IPS-18c (cell line): ENCODE data around the gene NKX6-2.
"Not testable (repeated sequence)": the region's sequence is repeated elsewhere in the genome, so short reads cannot be mapped to it uniquely, and the experiment has no call there.

Experiments
- H3K4me3 ChIP-seq: 2 replicates; pipeline ENCODE4 v1.7.0; 2013; ENCODE audit warnings: low read depth, mild to moderate bottlenecking, low read length, moderate library complexity; ENCODE audit not compliant: insufficient read depth
- H3K9me3 ChIP-seq: one replicate; pipeline ENCODE4 v1.6.1; 2013; ENCODE audit warnings: mild to moderate bottlenecking, low read length, moderate library complexity; ENCODE audit not compliant: control insufficient read depth, insufficient read depth

Gene NKX6-2

DNA sequence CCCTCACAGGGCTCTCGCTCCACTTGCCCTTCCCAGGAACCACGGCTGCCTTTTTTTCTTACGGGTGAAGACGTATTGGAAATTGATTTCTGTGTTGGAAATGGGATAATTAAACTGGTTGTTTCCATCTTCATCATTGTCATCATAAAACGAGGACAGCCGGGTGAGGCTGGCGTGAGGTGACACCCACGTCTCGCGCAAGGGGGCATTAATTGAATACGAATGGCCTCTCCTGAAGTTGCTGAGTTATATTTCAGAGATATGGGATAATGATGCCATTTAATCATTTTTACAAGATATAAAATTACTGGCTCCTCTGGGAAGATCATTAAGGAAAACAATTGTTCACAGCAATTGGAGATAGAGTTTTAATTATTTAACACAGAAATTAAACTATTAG is 18.3 kb upstream of the NKX6-2 start:
- H3K4me3 ChIP-seq: no peak overlapping the region
- peaks cover 4% of the 10 kb centered on the region for H3K9me3 ChIP-seq

DNA sequence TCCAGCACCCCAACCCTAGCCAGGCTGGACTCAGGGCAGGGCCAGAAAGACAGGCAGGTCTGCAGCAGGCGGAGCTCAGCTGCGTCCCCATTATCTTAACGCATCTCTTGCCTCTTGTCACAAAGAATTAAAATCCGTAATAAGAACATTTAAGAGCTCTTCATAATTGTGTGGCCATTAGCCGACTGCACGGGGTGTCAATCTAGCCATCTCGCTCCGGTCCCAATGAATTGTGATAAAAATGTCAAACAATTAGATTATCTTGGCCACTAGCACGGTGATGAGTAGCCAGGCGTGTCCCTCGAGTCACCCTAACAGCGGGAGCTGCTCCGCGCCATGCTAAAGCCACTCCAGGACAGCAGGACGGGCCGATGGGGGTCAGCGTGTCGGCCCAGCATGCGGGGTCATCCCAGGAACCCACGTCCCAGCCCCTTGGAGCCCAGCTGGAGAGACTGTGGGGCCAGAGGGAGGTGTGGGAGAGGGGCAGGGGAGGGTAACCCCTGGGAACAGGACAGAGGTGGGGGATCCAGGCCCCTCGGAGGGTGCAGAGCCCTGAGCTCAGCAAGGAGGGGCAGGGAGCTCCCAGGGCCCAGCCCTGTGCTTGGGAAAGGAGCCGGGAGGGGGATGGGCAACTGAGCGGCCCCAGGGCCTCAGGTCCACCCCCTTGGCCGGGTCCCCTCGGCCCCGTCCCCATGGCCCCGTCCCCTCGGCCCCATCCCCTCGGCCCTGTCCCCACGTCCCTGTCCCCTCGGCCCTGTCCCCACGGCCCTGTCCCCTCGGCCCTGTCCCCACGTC is 17.7 kb upstream of the NKX6-2 start:
- H3K4me3 ChIP-seq: no peak overlapping the region
- peaks cover 4% of the 10 kb centered on the region for H3K9me3 ChIP-seq

DNA sequence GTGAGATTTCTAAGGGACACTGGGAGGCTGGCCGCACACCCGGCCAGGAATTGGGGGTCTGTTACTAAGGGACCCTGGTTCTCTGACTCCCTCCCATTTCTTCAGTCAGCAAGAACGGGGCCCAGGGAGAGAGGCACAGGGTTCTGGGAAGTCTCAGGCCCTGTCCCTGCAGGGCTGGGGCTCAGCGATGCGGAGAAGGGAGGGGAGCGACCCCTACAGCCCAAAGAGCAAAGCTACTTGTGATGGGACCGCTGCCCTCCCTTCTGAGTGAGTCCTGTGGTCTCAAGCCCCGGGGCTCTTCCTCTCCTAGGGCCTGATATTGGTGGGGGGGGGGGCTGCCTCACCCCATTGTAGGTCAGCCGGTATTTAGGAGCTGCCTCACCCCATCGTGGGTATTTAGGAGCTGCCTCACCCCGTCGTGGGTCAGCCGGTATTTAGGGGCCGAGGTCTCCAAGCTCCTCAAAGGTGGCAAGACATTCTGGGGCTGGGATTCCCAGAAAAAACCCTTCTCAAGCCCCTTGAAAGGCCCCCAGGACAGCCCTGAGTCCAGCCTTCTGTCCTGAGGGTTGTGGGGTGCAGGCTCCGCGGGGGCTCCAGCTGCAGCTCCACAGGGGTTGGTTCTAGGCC is 16.9 kb upstream of the NKX6-2 start:
- Histone ChIP-seq H3K9me3 (peaks cover 2% of the 10 kb centered on the region), H3K4me3 (no peak overlapping the region)

DNA sequence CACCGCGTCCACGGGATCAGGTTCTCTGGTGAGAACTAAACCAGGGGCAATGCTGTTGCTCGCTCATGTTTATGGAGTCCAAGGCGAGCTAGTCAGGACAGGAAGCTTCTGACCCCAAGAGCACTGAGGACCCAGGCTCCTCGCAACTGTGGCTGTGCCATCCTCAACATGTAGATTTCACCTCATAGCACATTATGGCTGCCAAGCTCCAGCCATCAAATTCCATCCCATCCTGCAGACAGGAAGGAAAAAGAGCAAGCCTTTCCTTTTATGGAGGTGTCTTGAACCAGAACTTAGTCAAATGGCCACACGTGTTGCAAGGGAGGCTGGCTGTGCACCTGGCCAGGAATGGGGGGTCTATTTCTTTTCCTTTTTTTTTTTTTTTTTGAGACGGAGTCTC is 16.1 kb upstream of the NKX6-2 start:
- Histone ChIP-seq H3K9me3 (peaks cover 2% of the 10 kb centered on the region), H3K4me3 (no peak overlapping the region)

DNA sequence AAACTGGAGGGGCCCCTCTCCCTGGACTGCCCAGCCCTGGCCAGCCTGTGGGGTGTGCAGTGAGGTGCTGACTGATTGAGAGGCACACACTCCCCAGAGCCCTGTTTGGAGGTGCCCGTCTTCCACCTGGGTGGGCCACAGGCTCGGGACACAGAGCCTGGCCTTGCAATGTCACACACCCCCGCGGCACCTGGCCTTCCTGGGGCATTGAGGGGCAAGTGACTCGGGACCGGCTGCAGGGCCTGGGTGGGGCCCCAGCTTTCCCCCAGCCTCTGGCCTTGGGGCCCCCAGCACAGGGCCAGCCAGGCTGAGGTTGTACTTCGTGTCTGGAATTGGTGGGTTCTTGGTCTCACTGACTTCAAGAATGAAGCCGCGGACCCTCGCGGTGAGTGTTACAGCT is 13.9 kb upstream of the NKX6-2 start:
- no peak overlapping the region for H3K4me3 ChIP-seq
- peaks cover 2% of the 10 kb centered on the region for H3K9me3 ChIP-seq

DNA sequence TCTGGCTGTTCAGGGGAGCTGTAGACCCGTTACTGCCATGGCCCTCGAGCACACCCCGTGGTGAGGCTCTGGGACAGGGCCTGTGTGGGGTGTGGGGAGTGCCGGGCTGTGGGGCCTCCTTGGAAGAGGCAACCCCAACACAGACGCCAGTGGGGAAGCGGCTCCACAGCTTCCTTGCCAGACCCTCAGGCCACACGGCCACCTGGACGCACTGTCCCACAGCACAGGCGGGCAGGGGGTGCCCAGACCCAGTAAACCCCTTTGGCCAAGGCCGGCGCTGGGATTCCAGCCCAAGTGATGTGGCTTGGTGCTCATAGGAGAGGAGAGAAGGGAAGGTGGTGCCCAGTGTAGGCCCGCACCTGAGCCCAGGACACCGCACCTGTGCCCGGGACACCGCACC is 12.9 kb upstream of the NKX6-2 start:
- Histone ChIP-seq H3K9me3 (peaks cover 2% of the 10 kb centered on the region), H3K4me3 (no peak overlapping the region)

DNA sequence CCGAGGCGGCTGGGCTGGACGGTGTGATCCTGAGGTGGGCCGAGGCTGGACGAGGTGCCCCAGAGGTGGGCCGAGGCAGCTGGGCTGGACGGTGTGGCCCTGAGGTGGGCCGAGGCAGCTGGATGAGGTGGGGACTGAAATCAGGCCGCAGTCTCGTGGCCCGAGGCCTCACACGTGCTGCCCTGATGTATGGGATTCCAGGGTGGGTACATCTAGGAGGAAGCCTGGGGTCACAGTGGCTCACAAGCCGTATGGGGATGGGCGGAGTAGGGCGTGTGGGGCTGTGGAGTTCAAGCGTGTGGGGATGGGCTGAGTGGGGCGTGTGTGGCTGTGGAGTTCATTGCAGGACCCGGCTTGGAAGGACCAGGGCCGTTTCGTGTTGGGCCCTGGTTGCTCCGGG is 12.5 kb upstream of the NKX6-2 start:
- Histone ChIP-seq H3K9me3 (peaks cover 2% of the 10 kb centered on the region), H3K4me3 (no peak overlapping the region)

DNA sequence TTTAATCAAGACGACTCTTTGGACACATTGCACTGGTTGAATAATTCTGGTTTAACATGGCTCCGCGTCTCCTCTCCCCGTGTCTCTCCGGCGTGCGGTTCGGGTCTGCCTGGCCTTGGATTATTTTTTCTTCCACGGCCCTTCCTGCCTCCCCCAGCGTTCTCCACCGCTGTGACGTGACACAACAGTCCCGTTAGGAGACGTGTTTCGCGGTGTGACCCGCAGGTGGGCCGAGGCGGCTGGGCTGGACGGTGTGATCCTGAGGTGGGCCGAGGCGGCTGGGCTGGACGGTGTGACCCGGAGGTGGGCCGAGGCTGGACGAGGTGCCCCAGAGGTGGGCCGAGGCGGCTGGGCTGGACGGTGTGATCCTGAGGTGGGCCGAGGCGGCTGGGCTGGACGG is 12.0 kb upstream of the NKX6-2 start:
- not testable (repeated sequence) for H3K9me3 ChIP-seq

DNA sequence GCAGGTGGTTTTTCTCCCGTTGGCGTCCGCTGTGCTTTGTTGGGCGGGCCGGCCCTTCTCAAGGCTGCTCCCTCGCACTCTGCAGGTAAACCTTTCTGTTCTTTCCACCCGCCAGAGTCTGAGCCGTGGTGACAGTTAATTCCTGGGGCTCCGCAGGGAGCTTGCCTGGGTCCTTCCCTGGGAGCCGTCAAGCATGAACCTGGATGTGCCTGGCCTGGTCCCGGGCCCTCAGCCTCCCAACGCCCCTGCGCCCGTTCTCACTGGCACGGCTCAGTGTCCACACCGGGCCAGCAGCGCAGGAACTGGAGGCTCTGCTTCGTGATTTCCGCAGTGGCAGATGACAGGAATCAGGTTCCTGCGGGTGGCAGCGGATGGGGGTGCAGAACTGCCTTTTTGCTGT is 10.9 kb upstream of the NKX6-2 start:
- no peak overlapping the region for H3K4me3 ChIP-seq

More for the DNA sequence above, 12.0 kb upstream of the NKX6-2 start:
- H3K4me3 ChIP-seq: not testable (repeated sequence)

DNA sequence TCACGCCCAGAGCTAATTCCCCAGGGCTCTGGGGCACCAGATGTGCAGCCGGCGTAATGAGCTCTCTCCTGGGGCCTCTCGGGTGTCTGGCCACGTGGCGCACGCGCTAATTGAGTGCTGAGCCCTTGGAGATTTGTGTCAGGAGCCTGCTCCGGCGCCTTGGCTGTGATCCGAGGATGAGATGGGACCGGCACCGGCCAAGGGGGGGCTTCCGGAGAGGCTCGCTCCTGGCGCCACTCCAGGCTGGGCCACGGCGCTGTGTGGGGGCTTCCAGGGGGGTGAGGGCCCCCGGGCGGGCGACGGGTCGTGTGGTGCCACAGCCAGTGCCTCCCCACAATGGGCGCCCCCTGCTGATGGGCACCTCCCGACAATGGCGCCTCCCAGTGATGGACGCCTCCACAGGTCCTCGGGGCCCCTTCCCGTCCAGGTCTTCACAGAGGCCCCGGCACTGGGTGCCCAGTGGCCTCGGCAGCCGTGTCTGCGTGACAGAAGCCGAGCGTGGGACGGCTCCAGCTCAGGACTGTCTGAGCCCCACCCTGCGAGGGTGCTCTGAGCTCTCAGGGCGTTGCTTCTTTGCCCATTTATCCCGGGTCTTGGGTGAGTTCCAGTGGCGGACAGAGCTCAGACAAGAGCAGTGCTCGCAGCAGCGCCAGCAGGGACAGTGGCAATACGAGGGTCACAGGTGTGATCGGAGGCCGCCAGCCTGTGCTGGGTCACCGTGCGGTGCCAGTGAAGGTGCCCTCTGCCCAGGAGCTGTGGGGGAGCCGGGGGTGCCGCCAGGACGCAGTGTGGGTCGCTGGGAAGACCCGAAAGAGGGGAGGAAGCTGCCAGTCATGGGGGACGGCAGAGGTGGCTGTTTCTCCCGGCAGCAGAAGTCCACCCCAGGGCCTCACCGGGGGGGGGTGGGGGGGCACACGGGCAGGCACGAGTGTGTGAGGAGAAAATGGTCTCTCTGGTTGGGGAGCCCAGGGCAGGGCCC is 8.2 kb upstream of the NKX6-2 start:
- no peak overlapping the region for H3K4me3 ChIP-seq
- peaks cover 1% of the 10 kb centered on the region for H3K9me3 ChIP-seq

More for the DNA sequence above, 10.9 kb upstream of the NKX6-2 start:
- peaks cover 2% of the 10 kb centered on the region for H3K9me3 ChIP-seq

DNA sequence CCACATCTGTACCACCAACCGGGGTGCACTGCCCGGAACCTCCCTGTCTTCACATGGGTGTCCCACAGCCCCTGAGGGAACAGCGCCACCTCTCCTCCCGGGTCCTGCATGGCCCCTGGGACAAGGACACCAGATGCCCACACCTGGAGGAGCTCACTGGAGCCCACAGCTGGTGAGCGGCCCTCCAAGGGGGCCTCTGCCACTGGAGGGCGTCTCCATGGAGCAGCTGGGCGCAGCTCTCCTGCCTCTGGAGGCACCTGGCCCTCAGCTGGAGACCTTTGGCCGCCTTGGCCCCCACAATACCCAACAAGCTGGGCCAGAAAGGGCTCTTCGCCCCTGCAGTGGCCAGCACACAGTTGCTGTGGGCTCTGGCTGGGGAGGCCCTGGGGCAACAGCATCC is 7.3 kb upstream of the NKX6-2 start:
- no peak overlapping the region for H3K4me3 ChIP-seq
- peaks cover 3% of the 10 kb centered on the region for H3K9me3 ChIP-seq

DNA sequence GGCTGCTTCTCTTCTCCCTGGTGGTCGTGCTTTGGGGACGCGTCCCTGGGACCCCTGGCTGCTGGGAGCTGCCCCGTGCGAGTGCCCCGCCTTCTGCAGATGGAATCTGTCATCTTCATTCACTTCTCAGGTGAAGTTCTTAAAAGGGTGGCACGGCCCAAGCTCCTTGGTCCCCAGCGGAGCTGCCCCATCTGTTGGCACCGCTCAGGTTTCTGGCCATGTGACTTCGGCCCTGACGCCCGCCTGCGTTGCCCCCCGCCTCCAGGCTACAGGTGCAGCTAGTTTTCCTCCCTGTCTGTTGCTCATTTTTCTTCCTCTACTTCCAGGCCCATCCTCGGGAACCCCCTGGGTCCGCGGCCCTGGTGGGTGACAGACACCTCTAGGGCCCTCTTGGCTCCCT is 6.8 kb upstream of the NKX6-2 start:
- H3K4me3 ChIP-seq: no peak overlapping the region
- H3K9me3 ChIP-seq: peaks cover 3% of the 10 kb centered on the region

DNA sequence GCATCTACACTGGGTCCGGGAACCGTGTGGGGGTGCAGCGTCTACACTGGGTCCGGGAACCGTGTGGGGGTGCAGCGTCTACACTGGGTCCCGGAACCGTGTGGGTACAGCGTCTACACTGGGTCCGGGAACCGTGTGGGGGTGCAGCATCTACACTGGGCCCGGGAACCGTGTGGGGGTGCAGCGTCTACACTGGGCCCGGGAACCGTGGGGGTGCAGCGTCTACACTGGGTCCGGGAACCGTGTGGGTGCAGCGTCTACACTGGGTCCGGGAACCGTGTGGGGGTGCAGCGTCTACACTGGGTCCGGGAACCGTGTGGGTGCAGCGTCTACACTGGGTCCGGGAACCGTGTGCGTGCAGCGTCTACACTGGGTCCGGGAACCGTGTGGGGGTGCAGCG is 6.2 kb upstream of the NKX6-2 start:
- not testable (repeated sequence) for H3K9me3 ChIP-seq, H3K4me3 ChIP-seq

DNA sequence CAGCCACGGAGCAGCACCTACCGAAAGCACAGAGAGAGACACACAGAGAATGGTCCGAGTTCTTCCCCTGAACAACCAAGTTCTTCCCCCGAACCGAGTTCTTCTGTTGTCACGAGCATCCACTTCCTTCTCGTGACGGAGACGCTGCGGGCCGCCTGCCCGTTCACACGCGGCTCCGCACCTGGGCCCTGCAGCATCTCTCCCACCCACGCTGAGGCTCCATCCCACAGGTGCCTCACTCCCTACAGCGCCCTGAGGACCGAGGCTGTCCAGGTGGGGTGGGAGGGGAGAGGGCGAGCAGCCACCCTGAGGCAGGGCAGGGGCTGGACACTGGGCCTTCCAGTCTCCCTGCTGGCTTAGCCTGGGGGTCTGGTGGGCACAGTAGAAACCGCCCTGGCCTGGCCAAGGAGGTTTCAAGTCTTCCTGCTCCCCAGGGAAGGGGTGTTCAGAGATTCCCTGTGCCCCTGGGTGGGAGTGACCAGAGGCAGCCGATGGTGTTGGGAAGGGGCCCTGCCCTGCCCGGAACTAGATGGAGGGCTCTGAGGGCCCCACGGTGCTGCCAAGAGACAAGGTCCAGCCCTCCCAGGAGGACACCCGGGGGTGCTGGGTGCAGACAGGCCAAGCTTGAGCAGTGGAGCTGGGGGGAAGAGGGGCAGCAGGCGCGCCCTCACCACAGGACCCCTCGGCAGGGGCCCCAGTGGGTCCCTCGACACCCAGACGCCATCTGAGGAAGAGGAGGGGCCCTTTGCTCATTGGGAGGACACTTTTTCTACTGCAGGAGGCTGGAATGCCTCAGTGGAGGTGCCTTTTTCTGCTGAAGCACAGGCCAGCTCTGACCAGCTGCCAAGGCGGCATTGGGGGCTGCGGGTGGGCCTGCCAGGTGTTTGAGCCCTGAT is 5.2 kb upstream of the NKX6-2 start:
- Histone ChIP-seq H3K4me3 (no peak overlapping the region), H3K9me3 (peaks cover 3% of the 10 kb centered on the region)

DNA sequence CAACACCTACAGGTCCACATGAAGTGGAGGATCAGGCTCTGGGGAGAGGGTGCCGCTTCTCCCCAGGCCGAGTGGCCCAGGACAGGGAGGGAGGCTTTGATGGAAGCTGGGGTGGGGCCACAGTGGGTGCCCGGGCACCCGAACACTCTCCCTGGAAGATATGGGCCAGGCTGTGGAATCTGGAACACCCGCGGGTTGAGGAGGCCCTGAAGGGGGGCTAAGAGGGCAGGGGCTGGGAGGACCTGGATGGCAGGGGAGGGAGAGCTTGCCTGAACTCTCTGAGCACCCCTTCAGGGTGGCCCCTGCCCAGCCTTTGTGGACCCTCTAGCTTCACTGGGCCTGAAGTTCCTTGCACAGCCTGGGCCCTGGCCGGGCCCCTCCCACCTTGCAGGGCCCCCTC is 4.5 kb upstream of the NKX6-2 start:
- H3K4me3 ChIP-seq: no peak overlapping the region

DNA sequence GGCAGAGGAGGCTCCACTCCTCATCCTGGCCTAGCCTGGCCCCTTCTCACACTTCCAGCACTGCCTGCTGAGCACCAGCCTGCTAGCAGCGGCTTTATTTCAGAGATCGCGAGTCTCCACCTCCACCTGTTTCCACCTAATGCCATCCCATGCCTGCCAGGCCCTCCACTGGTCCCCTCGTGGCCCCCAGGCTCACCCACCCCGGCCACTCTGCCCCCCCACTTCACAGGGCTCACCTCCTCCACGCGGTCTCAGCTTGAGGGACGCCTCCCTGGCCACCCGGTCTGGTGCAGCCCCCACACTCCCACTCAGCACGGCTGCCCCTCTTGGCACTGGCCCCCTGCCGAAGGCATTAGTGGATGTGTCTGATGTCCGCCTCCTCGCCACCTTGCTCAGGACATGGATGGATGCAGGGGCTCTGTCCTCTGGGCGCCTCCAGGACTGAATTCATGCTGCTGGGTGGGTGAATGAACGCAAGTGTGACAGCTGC is 3.8 kb upstream of the NKX6-2 start:
- Histone ChIP-seq H3K4me3 (no peak overlapping the region), H3K9me3 (peaks cover 6% of the 10 kb centered on the region)

More for the DNA sequence above, 4.5 kb upstream of the NKX6-2 start:
- peaks cover 3% of the 10 kb centered on the region for H3K9me3 ChIP-seq

DNA sequence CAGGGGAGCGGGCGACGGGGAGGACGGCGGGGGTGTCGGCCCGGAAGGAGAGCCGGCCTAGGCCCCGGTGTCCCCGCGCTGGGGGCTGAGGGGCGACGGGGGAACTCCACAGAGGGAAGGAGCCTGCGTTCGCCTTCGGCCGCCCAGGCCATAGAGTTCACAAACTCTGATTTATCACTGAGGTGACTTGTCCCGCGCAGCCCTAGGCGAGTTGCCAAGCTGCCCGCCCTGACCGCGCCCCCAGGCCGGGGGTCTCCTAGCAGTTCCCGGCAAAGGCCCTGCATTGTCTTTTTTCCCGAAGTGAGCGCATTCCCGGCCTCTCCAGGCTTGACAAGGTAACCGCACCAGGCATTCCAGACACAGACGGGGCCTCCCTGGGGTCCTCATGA is 2.9 kb upstream of the NKX6-2 start:
- H3K4me3 ChIP-seq: peak overlapping the region; percentile 44; the same call in 1 of the 2 replicates
- peaks cover 11% of the 10 kb centered on the region for H3K9me3 ChIP-seq
